Activated naive CD8-positive, alpha-beta T cell treated with anti-CD3 and anti-CD28 coated beads, Interleukin-2, amount 50 U/mL, for 24 hours (primary cell): Measurements from ENCODE around the gene CEP170B.
"Not testable (repeated sequence)": the region's sequence is repeated elsewhere in the genome, so short reads cannot be mapped to it uniquely, and the experiment has no call there.

Experiments
- ATAC-seq: fragments of 150-1000 bp; cut with Tn5 transposase; one replicate; pipeline ENCODE4 v1.10.0; 2021
- DNase-seq: peaks from one replicate; pipeline ENCODE4 v3.0.0; 2021
- H3K27ac Mint-ChIP-seq: one replicate; pipeline ENCODE4 v1.8.0; 2021; ENCODE audit warnings: mild to moderate bottlenecking, mixed read lengths
- H3K27me3 Mint-ChIP-seq: one replicate; pipeline ENCODE4 v1.8.0; 2021; ENCODE audit warnings: mixed read lengths
- H3K36me3 Mint-ChIP-seq: one replicate; pipeline ENCODE4 v1.8.0; 2021; ENCODE audit warnings: low read depth, mixed read lengths
- H3K4me1 Mint-ChIP-seq: one replicate; pipeline ENCODE4 v1.8.0; 2021; ENCODE audit warnings: mixed read lengths
- H3K4me3 Mint-ChIP-seq: one replicate; pipeline ENCODE4 v1.8.0; 2021; ENCODE audit warnings: mild to moderate bottlenecking, moderate library complexity, mixed read lengths
- H3K9me3 Mint-ChIP-seq: one replicate; pipeline ENCODE4 v1.8.0; 2021; ENCODE audit warnings: mixed read lengths

CEP170B gene

GRCh38 chr14:104877066-104877805, 12.2 kb downstream of the CEP170B start:
- DNase-seq (no peak), ATAC-seq (no peak)
- H3K4me1 Mint-ChIP-seq = peaks cover 4% of the 10 kb centered on the region
- H3K27me3 Mint-ChIP-seq = no peaks in the 10 kb centered on the region
- H3K27ac Mint-ChIP-seq = no peak overlapping the region
- H3K36me3 Mint-ChIP-seq = no peaks in the 10 kb centered on the region
- H3K4me3 Mint-ChIP-seq = no peak overlapping the region
- no peaks in the 10 kb centered on the region for H3K9me3 Mint-ChIP-seq

GRCh38 chr14:104877806-104878550, 12.9 kb downstream of the CEP170B start:
- DNase-seq (no peak), ATAC-seq (no peak)
- H3K27me3 Mint-ChIP-seq = no peaks in the 10 kb centered on the region
- H3K4me1 Mint-ChIP-seq = no peaks in the 10 kb centered on the region
- H3K27ac Mint-ChIP-seq = no peak overlapping the region
- no peaks in the 10 kb centered on the region for H3K9me3 Mint-ChIP-seq
- no peaks in the 10 kb centered on the region for H3K36me3 Mint-ChIP-seq
- H3K4me3 Mint-ChIP-seq = no peak overlapping the region

DNA sequence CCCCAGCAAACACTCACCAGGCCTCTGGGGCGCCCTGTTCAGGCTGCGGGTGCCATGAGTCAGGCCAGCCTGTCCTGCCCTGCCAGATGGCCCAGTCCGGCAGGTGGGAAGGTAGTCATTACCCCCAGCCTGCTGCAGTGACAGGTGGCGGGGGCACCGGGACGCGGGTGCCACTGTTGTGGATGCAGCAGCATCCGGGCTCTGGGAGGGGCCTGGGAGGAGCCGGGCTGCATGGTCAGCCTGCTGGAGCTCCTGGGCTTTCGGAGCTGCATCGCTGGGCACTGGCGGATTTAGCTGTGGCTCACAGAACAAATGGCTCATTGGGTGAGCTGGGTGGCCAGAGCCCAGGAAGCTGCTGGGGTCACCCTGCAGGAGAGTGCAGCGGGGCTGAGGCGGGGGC, 13.5 kb downstream of the CEP170B start:
- ATAC-seq (no peak), DNase-seq (no peak)
- Mint-ChIP-seq H3K4me1 (no peaks in the 10 kb centered on the region), H3K36me3 (no peaks in the 10 kb centered on the region), H3K4me3 (no peak overlapping the region), H3K9me3 (no peaks in the 10 kb centered on the region), H3K27me3 (no peaks in the 10 kb centered on the region), H3K27ac (no peak overlapping the region)

DNA sequence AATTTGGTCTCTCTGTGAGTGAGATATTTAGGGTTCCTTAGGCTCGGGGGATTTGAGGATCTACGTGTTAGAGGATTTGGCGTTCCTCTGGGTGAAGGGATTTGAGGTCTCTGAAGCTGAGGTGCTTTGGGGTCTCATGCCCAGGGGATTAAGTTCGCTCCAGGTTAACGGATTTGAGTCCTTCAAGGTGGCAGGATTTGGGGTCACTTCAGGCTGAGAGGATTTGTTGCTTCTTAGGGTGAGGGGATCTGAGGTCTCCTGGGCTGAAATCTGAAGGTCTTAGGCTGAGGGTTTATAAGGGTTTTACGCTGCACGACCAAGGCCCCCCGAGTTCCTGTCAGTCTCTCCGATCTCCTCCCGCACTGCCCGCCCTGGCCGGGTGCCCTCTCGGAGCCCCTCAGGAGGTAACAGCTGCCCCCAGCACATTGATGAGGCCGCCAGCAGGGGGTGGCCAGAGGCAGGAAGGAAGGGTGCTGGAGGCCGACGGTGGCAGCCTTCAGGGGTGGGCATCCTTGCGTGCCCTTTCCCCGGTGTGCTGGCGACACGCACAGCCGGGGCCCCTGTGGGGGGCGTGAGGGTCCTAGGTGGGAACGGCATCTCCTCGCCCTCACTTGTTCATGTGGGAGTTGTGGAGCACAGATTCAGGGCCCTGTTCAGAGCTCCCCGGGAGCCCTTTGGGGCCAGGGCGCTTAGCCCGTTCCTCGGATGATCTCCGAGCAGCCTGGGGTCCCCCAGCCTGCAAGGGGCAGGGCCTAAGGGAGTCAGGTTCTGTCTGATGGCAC, 14.3 kb downstream of the CEP170B start:
- DNase-seq (no peak), ATAC-seq (no peak)
- Mint-ChIP-seq H3K36me3 (no peaks in the 10 kb centered on the region), H3K4me3 (no peak overlapping the region), H3K4me1 (no peaks in the 10 kb centered on the region), H3K27me3 (no peaks in the 10 kb centered on the region), H3K9me3 (no peaks in the 10 kb centered on the region), H3K27ac (no peak overlapping the region)

DNA sequence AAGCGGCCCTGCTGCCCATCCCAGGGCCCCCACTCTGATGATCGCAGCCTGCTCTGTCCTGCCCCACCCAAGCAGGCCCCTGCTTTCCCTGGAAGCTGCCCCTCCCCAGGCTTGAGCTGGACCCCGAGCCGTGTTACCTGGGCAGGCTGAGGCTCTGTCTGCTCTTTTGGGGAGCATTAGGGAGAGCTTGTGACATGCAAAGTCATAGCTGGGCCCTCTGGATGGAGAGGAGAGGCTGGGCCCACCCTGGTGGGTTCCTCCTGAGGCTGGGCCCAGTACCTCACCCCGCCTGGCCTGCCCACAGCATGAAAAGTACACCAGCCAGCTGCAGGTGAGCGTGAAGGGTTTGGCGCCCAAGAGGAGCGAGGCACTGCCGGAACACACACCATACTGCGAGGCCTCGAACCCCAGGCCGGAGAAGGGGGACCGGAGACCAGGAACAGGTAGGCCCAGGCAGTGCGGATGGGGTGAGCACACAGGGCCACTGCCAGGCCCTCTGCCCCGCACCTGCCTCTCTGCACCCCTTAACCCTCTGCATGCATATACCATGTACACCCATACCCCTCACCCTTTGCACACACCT, 15.0 kb downstream of the CEP170B start:
- Mint-ChIP-seq H3K27me3 (no peaks in the 10 kb centered on the region), H3K27ac (no peak overlapping the region), H3K4me3 (no peak overlapping the region), H3K9me3 (no peaks in the 10 kb centered on the region), H3K4me1 (no peaks in the 10 kb centered on the region), H3K36me3 (no peaks in the 10 kb centered on the region)
- DNase-seq = no peak
- ATAC-seq = no peak

GRCh38 chr14:104880584-104881210, 15.6 kb downstream of the CEP170B start:
- ATAC-seq = no peak
- Mint-ChIP-seq H3K4me1 (no peaks in the 10 kb centered on the region), H3K4me3 (no peak overlapping the region), H3K9me3 (no peaks in the 10 kb centered on the region), H3K27me3 (no peaks in the 10 kb centered on the region), H3K36me3 (no peaks in the 10 kb centered on the region), H3K27ac (no peak overlapping the region)
- DNase-seq = no peak

- Mint-ChIP-seq H3K4me3 (no peak overlapping the region), H3K9me3 (no peaks in the 10 kb centered on the region), H3K36me3 (no peaks in the 10 kb centered on the region), H3K27me3 (no peaks in the 10 kb centered on the region), H3K27ac (no peak overlapping the region), H3K4me1 (no peaks in the 10 kb centered on the region)
- ATAC-seq = no peak
- DNase-seq = no peak
Observed at GRCh38 chr14:104881369-104881979, 16.4 kb downstream of the CEP170B start.

GRCh38 chr14:104882325-104882973, 17.4 kb downstream of the CEP170B start:
- H3K9me3 Mint-ChIP-seq = no peaks in the 10 kb centered on the region
- no peak overlapping the region for H3K4me3 Mint-ChIP-seq
- no peak overlapping the region for H3K27ac Mint-ChIP-seq
- ATAC-seq (peak; percentile 50), DNase-seq (no peak)
- no peaks in the 10 kb centered on the region for H3K27me3 Mint-ChIP-seq
- no peaks in the 10 kb centered on the region for H3K36me3 Mint-ChIP-seq
- H3K4me1 Mint-ChIP-seq = no peaks in the 10 kb centered on the region

DNA sequence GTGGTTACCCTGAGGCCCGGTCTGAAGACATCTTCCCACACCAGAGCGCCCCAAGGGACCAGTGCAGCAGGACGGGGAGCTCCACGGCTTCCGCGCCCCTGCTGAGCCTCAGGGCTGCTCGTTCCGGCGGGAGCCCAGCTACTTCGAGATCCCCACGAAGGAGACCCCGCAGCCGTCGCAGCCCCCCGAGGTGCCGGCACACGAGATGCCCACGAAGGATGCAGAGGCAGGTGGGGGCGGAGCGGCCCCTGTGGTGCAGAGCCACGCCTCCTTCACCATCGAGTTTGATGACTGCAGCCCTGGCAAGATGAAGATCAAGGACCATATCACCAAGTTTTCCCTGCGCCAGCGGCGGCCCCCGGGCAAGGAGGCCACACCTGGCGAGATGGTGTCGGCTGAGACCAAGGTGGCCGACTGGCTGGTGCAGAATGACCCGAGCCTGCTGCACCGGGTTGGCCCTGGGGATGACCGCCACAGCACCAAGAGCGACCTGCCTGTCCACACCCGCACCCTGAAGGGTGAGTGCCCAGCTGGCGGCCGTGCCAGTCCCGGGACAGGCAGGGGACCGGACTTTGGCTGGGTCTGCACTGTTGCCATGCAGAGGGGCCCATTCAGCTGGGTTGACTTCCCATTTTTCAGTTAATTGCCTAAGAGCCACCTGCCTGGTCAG, 18.1 kb downstream of the CEP170B start:
- H3K27ac Mint-ChIP-seq = no peak overlapping the region
- H3K27me3 Mint-ChIP-seq = no peaks in the 10 kb centered on the region
- H3K9me3 Mint-ChIP-seq = no peaks in the 10 kb centered on the region
- H3K4me1 Mint-ChIP-seq = no peaks in the 10 kb centered on the region
- H3K4me3 Mint-ChIP-seq = no peak overlapping the region
- DNase-seq (no peak), ATAC-seq (no peak)
- H3K36me3 Mint-ChIP-seq = no peaks in the 10 kb centered on the region

GRCh38 chr14:104883681-104884361, 18.8 kb downstream of the CEP170B start:
- Mint-ChIP-seq H3K9me3 (no peaks in the 10 kb centered on the region), H3K36me3 (no peaks in the 10 kb centered on the region), H3K4me3 (no peak overlapping the region), H3K27ac (no peak overlapping the region), H3K4me1 (no peaks in the 10 kb centered on the region), H3K27me3 (no peaks in the 10 kb centered on the region)
- DNase-seq (no peak), ATAC-seq (no peak)

DNA sequence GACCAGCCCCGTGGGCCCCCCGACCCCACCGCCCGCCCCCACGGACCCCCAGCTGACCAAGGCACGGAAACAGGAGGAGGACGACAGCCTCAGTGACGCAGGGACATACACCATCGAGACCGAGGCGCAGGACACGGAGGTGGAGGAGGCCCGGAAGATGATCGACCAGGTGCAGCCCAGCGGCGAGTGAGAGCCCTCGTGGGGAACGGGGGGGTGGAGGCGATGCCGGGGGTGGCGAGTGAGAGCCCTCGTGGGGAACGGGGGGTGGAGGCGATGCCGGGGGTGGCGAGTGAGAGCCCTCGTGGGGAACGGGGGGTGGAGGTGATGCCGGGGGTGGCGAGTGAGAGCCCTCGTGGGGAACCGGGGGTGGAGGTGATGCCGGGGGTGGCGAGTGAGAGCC, 19.3 kb downstream of the CEP170B start:
- H3K27ac Mint-ChIP-seq, H3K4me1 Mint-ChIP-seq, H3K4me3 Mint-ChIP-seq, DNase-seq, ATAC-seq, H3K36me3 Mint-ChIP-seq, H3K27me3 Mint-ChIP-seq, H3K9me3 Mint-ChIP-seq: not testable (repeated sequence)

GRCh38 chr14:104885031-104885972, 20.2 kb downstream of the CEP170B start:
- Mint-ChIP-seq H3K4me3 (no peak overlapping the region), H3K9me3 (no peaks in the 10 kb centered on the region), H3K27me3 (no peaks in the 10 kb centered on the region), H3K27ac (no peak overlapping the region), H3K4me1 (no peaks in the 10 kb centered on the region), H3K36me3 (no peaks in the 10 kb centered on the region)
- DNase-seq = no peak
- no peak for ATAC-seq
